Suppressor macrophage treated with lipopolysaccharide for 4 hours (primary cell): ENCODE data around the gene NR5A1.

Experiments
- DNase-seq: peaks from one replicate; pipeline ENCODE4 v3.0.0-alpha.2; 2020

Gene NR5A1

GRCh38 chr9:124437086-124437485, 70.1 kb downstream of the NR5A1 start:
- no peak for DNase-seq

GRCh38 chr9:124436320-124436719, 70.9 kb downstream of the NR5A1 start:
- no peak for DNase-seq
